ENCODE measurements around the gene PTPRT. TPM values are rescaled to one million over a fixed set of nuclear protein-coding genes. Genes with fewer than 3 reads are reported as not detected.

PTPRT gene
- total RNA-seq, 1 donor from 2014 or later, result not detected

DNA sequence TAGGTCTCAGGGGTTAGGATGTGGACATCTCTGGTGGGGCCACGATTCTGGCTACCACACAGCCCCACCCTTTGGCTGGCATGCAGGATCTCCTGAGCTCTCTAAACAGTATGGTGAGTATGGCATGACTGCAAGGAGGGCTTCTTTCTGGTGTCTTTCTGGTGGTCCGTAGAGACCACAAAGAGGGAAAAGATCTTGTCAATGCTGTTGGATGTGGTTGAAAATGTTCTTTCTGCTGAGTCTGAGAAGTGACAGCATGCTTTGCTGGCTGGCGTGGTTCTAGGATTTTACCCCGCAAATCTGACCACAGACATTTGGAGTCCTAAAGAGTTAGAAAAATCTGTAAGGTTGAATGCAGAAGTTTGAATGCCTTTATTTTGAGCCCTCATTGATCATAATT is 1096.7 kb downstream of the PTPRT start:
- intact Hi-C loops (cut with micrococcal nuclease), result no loop called here

DNA sequence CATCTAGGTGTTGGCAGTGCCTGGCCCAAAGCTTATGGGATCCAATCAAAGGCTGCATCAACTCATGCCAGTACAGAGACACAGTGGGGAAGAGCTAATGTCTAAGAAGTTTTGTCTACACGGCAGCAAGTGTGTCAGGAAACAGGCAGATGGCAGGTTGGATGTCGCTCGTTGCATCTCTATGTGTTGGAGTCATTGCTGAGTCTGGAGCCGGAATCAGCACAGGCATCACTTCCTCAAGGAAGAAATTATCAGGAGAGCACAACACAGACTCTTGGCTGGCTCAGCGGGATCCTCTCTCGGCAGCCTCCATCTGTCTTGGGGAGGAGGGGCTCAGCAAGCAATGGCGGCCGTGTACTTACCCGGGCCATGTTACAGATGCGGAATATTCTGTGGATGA is 1104.3 kb downstream of the PTPRT start:
- intact Hi-C loops (cut with micrococcal nuclease), result no loop called here

DNA sequence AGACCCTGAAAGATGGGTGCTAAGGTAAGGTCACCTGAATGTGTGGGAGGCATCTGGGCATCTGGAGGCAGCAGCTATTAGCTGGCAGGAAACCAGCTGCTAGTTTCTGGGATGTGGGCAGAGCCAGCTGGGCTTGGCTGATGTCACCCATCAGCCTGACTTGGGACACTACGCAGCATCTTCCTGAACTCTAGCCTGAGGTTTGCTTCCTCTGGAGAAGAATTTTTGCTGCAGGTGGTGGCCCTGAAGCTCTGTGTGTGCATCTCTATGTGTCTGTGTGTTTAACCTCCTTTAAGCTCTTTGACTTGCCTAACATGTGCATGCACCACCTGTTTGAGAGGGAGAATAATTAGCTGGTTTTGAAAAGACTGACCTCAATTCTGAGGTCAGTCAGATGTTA is 1106.4 kb downstream of the PTPRT start:
- intact Hi-C loops (cut with micrococcal nuclease), result no loop called here

DNA sequence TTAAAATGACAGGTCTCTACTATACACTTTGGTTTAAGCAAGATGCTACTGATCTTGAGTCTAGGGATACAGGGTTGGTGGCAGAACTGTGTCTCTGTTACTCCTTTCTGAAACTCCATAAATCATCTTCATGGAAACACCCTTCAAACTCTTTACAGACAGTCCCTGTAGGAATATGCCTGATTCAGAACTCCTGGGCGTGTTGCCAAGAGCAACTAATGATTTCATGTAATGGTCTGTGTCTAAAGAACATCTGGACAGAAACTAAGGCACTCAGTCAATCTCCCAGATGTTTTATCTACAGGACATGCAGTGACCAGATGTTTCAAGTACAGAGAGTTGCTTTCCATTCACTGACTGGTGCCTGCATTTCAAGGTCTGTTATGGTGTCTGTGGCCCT is 1107.1 kb downstream of the PTPRT start:
- intact Hi-C loops (cut with micrococcal nuclease), result no loop called here

GRCh38 chr20:42080956-42081355 is 1108.8 kb downstream of the PTPRT start:
- intact Hi-C loops (cut with micrococcal nuclease), result no loop called here

GRCh38 chr20:42074944-42075343 is 1114.8 kb downstream of the PTPRT start:
- intact Hi-C loops (cut with micrococcal nuclease), result no loop called here

DNA sequence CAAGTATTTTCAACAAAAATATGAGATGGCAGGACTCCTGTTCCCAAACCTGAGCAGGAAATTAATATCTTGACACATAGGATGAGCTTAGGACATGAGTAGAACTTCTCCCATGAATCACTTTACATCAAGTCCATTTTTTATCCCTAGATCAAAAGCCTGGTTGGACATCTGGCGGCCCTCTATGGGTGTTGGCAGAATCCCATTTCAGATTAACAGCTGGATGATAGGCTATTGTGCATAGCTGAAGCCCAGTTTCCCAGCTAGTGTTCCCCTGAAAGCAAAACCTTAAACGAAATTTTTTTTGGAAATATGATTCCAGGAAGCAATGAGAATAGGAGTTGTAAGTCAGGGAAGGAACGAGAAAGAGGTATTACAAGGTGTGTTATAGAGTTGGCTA is 1122.1 kb downstream of the PTPRT start:
- intact Hi-C loops (cut with micrococcal nuclease), result no loop called here

DNA sequence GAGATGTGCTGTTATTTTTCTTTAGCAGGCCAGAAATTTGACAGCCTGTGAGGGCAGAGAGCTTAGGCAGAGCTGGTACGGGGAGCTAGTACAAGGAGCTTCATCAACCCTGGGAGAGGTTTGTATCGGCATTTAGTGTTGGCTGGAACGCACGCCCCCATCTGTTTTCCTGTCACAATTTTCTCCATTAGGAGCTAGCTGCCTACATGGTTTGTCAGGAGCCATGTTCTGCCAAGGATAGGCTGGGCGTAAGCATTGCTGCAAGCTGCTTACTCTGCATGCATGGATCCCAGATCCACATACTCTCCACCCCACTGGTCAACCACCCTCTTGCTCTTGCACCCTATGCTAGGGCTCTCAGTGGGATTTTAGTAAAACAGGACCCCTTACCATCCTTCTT is 1122.5 kb downstream of the PTPRT start:
- intact Hi-C loops (cut with micrococcal nuclease), result no loop called here

DNA sequence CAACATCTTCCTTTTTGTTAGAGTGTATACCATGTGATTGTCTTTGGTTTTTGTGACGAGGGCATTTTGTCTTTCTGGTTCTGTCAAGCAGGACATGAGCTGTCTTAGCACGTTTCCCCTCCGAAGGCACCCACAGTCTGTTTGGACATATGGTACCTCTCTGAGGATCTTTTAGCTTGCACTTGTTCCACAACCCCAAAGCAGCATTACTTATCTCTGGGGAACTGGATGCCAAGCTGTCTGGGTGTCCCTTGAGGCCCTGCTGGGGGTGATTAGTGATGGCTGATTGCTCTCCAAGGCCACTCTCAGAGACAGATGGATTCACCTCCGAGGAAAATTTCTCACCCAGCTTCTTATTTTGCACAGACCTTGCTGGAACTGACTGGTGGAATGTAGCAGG is 1126.6 kb downstream of the PTPRT start:
- intact Hi-C loops (cut with micrococcal nuclease), result no loop called here

GRCh38 chr20:42053350-42053749 is 1136.4 kb downstream of the PTPRT start:
- intact Hi-C loops (cut with micrococcal nuclease), result no loop called here

- intact Hi-C loops (cut with micrococcal nuclease), result no loop called here
Measured at GRCh38 chr20:42051921-42052320, 1137.8 kb downstream of the PTPRT start.

DNA sequence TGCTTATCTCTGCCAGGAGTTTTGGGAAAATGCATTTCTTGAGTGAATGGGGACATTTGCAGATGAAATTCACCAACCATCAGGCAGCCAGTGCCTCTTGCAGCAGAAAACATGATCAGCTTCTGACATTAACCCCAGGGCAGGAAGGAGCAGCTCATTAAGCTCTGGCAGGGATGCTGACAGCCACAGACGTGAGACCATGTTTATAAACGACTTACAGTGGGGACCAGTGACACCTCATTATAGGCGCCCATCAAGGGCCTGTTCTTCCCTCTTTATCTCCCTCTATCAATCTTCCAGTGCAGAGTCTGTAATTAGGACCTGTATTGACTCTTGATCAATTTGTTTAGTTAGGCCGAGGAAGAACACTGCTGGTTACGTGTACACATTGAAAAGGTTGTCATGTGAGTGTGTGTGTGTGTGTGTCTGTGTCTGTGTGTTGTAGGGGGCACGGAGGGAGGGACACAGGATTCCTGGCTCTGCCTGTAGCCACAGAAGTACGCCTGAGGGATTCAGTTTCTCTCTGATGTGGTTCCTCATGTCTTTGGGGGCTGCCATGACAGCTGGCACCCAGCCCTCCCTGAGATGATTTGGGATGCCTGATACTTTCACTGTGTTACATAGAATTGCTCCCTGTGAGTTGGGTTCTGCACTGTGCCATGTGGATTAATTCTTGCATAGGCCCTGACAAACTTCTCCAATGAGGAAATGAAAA is 1143.2 kb downstream of the PTPRT start:
- intact Hi-C loops (cut with micrococcal nuclease), result no loop called here

GRCh38 chr20:42043921-42044320 is 1145.8 kb downstream of the PTPRT start:
- intact Hi-C loops (cut with micrococcal nuclease), result no loop called here

GRCh38 chr20:42041000-42041565 is 1148.6 kb downstream of the PTPRT start:
- intact Hi-C loops (cut with micrococcal nuclease), result no loop called here

GRCh38 chr20:42027746-42028268 is 1161.9 kb downstream of the PTPRT start:
- intact Hi-C loops (cut with micrococcal nuclease), result no loop called here

DNA sequence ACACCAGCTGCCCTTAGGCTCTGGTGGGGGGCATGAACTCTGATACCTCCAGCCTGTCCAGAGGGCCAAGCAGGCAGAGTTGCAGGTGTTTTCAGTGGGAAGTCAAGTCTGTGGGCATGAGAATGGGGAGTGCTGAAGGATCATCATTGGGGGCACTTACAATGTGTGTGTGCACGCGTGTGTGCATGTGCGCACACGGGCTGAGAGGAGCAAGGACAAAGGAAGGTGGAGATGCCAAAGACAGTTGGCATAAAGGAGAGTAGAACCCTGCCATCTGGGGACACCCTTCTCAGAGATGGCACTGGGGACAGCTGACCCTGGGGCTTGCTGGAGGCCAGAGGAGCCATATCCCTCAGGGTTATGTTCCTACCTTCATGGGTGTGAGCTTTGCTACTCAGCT is 1163.1 kb downstream of the PTPRT start:
- intact Hi-C loops (cut with micrococcal nuclease), result no loop called here

DNA sequence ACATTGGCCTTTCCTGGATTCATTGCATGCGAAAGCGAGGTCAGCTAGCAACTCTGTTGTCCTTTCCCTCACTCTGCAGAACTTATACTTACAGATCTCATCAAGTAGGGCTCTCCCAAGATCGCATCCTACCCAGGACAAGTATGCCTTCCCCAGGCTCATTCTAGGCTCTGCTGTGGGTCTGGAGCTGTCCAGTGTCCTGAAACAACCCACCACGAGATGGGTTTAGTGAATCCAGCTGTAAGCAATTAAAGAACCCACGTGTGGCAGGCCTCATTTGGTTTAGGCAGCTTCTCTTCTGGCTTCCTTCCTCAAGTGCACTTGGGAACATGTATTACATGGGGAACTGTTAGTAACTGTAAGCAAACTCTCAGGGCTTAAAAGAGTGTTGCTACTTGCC is 1165.1 kb downstream of the PTPRT start:
- intact Hi-C loops (cut with micrococcal nuclease), result no loop called here

Measured in T-helper 1 cell treated with Interleukin-12 subunit alpha and Interleukin-12 subunit beta and Interleukin-4 antibody, amounts not matched to agents 30 ng/mL and 1 ng/mL, for 36 hours (primary cell).